ENCODE results near the gene CDX4. TPM values are rescaled to one million over a fixed set of nuclear protein-coding genes. Genes with fewer than 3 reads are reported as not detected.
"Not testable (repeated sequence)": the region's sequence is repeated elsewhere in the genome, so short reads cannot be mapped to it uniquely, and the experiment has no call there.

CDX4 gene
- not detected for total RNA-seq

GRCh38 chrX:73446831-73447230 lies at the start of gene CDX4:
TSS of gene CDX4 (plus strand) at chrX:73447053. CDS start at chrX:73447254, 201 bp downstream.
- DNase-seq, result no peak

GRCh38 chrX:73398185-73398914 lies 48.5 kb upstream of the CDX4 start:
- DNase-seq, result no peak

GRCh38 chrX:73400136-73400748 lies 46.6 kb upstream of the CDX4 start:
- DNase-seq, result no peak

GRCh38 chrX:73401591-73402266 lies 45.1 kb upstream of the CDX4 start:
- no peak for DNase-seq

- no peak for DNase-seq
Observed at GRCh38 chrX:73412930-73413329, 33.9 kb upstream of the CDX4 start.

GRCh38 chrX:73447311-73447794 lies 500 bp downstream of the CDX4 start:
- no peak for DNase-seq

GRCh38 chrX:73448379-73448778 lies 1.5 kb downstream of the CDX4 start:
- DNase-seq, result no peak

GRCh38 chrX:73455171-73455570 lies 8.3 kb downstream of the CDX4 start:
- DNase-seq, result no peak

- no peak for DNase-seq
Observed at GRCh38 chrX:73457306-73457705, 10.5 kb downstream of the CDX4 start.

GRCh38 chrX:73468376-73468775 lies 21.5 kb downstream of the CDX4 start:
- no peak for DNase-seq

GRCh38 chrX:73478961-73479360 lies 32.1 kb downstream of the CDX4 start:
- DNase-seq, result no peak

- no peak for DNase-seq
Observed at GRCh38 chrX:73481521-73481920, 34.7 kb downstream of the CDX4 start.

GRCh38 chrX:73490661-73491060 lies 43.8 kb downstream of the CDX4 start:
- no peak for DNase-seq

GRCh38 chrX:73492178-73492577 lies 45.3 kb downstream of the CDX4 start:
- not testable (repeated sequence) for DNase-seq

Small RNA genes lying within 50 kb of the gene (small RNA-seq; reads per million reads assigned to genes)
- not detected for gene MORF4L1P6 (ENCODE audit: low replicate concordance)
- not detected for gene RNU6-1044P (ENCODE audit: low replicate concordance)

Other genes starting within 250 kb of the CDX4 start
- gene NAP1L2, start 232.2 kb upstream of the CDX4 start, total RNA-seq, result 1.3 TPM
- gene CHIC1, start 116.1 kb downstream of the CDX4 start, total RNA-seq, result 7.7 TPM

Measured in skin of body (tissue), 3 donors.